Bronchial epithelial cell (primary cell): Measurements from ENCODE around the gene NUP62. TPM values are rescaled to one million over a fixed set of nuclear protein-coding genes. Genes with fewer than 3 reads are reported as not detected.

Source experiments
- DNase-seq: peaks from one replicate; pipeline ENCODE4 v3.0.0-alpha.2; 2010; ENCODE audit warnings: low read depth
- FAIRE-seq: peaks from 2 replicates; lab custom pipeline; 2011; peaks lifted over from hg19 to GRCh38; lab: Jason Lieb, UNC
- H3K27me3 ChIP-seq: 2 replicates; pipeline ENCODE4 v1.5.1; 2011; ENCODE audit warnings: low read length; ENCODE audit not compliant: control insufficient read depth, insufficient read depth
- H3K36me3 ChIP-seq: 2 replicates; pipeline ENCODE4 v1.5.1; 2011; ENCODE audit warnings: low read length; ENCODE audit not compliant: control insufficient read depth, insufficient read depth
- H3K4me3 ChIP-seq: 2 replicates; pipeline ENCODE4 v1.5.1; 2011; ENCODE audit warnings: mild to moderate bottlenecking, low read depth, low read length, control low read depth
- total RNA-seq: library from RNA; depleted of rRNA; stranded (reverse); fragments of >200 nt; gene quantifications from 2 replicates; pipeline ENCODE4 v1.2.1, GENCODE V29; 2014
- TF ChIP-seq, protein P1 (sequence below): IDR thresholded peaks from 2 replicates; pipeline ENCODE4 v1.5.1; 2011; ENCODE audit warnings: mild to moderate bottlenecking, moderate library complexity, low read length, control low read depth, inconsistent platforms; ENCODE audit not compliant: insufficient read depth, severe bottlenecking

Gene NUP62
- total RNA-seq, 1 donor from 2014 or later: 12.1 TPM

DNA sequence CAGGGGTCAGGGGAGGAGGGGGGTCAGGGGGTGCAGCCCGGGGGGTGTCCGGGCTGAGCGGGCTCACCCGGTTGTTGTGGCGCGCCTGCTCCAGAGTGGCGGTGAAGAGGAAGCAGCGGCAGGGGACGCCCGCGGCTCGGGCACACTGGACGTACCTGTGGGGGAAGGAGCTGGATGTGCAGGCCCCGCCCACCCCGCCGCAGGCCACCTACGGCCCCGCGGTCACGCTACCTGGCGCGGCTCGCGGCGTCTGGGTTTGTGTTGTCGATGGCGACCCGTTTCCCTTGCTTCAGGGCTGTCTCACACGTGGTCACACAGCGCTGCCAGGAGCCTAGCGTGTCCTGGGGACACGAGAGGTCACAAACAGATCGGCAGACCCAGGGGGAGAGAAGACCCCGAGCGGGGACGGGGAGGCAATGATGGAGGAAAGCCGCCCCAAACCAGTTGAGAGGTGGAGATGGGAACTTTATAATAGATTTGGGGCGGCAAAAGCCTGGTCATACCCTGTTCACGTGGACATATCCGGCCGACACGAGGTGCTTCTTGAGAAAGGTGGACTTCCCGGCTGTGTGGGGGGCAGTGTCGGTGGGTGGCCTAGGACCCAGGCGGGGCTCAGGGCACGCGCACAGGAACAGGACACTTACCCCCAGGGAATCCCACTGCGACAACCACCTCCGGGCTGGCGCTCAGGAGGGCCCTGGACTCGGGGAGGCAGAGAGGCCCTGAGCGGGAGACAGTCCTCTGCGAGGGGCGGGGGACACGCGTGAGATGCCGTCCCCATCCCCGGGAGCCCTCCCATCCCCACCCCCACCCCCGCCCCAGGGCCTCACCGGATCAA lies 67.5 kb downstream of the NUP62 start:
- peaks cover 30% of the 10 kb centered on the region for H3K36me3 ChIP-seq

DNA sequence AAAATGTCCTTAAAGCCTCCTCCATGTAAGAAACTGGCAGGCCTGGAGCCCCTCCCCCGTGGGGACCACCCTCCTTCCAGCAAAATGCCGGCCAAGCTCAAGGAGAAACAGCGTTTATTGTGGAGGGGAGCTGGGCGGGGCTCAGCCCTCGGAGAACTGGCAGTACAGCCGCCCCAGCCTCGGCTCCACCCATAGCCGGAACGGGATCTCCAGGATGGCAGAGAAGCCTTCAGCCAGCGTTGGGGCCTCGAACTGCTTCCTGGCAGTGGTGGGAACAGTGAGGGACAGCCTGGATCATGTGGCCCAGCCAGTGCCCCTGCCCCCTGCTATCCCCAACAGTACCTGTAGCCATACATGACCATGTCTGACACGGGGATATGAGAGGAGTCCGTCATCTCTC lies 68.2 kb downstream of the NUP62 start:
- TF ChIP-seq, protein P1, sequence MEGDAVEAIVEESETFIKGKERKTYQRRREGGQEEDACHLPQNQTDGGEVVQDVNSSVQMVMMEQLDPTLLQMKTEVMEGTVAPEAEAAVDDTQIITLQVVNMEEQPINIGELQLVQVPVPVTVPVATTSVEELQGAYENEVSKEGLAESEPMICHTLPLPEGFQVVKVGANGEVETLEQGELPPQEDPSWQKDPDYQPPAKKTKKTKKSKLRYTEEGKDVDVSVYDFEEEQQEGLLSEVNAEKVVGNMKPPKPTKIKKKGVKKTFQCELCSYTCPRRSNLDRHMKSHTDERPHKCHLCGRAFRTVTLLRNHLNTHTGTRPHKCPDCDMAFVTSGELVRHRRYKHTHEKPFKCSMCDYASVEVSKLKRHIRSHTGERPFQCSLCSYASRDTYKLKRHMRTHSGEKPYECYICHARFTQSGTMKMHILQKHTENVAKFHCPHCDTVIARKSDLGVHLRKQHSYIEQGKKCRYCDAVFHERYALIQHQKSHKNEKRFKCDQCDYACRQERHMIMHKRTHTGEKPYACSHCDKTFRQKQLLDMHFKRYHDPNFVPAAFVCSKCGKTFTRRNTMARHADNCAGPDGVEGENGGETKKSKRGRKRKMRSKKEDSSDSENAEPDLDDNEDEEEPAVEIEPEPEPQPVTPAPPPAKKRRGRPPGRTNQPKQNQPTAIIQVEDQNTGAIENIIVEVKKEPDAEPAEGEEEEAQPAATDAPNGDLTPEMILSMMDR: no peak
- Histone ChIP-seq H3K4me3 (no peak overlapping the region), H3K36me3 (peaks cover 30% of the 10 kb centered on the region), H3K27me3 (no peaks in the 10 kb centered on the region)
- no peak for FAIRE-seq
- DNase-seq: no peak

More for the DNA sequence above, 67.5 kb downstream of the NUP62 start:
- Histone ChIP-seq H3K4me3 (no peak overlapping the region), H3K27me3 (no peaks in the 10 kb centered on the region)
- no peak for FAIRE-seq
- TF ChIP-seq, protein P1: no peak
- DNase-seq: no peak

DNA sequence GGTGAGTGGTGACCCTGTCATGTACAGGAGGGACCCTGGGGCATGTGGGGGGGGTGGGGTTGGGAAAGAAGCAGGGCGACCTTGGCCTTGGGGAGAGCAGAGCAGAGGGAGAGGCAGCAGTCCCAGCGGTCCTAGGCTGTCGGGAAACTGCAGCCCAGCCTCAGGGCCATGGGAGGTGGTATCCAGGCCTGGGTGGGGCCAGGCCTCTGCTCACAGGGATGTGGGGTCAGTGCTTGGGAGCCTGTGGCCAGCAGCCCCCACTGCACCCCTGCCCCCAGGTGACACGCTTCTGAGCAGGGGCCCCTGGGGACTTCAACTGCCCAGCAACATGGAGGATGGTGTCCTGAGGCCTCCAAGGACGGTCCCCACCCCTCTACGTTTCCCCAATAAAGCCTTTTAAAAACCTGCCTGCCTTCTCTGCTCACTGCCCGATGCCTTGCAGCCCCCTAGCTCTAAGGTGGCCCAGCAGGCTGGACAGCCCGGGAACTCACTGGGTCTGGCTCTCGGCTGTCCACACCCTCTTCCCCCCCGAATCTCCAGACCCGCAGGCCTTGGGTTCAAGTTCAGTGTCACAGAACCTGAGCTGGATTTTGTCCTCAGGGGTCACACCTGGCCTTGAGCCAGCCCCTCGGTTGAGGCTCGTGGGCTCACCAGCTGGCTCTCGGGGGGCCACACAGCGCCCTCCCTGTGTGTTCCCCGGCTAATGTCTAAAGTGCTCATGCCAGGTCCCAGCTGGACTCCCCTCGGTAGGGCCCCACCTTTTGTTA lies 68.8 kb downstream of the NUP62 start:
- Histone ChIP-seq H3K4me3 (no peak overlapping the region), H3K36me3 (peaks cover 30% of the 10 kb centered on the region), H3K27me3 (no peaks in the 10 kb centered on the region)
- TF ChIP-seq, protein P1: no peak
- DNase-seq (no peak), FAIRE-seq (no peak)

DNA sequence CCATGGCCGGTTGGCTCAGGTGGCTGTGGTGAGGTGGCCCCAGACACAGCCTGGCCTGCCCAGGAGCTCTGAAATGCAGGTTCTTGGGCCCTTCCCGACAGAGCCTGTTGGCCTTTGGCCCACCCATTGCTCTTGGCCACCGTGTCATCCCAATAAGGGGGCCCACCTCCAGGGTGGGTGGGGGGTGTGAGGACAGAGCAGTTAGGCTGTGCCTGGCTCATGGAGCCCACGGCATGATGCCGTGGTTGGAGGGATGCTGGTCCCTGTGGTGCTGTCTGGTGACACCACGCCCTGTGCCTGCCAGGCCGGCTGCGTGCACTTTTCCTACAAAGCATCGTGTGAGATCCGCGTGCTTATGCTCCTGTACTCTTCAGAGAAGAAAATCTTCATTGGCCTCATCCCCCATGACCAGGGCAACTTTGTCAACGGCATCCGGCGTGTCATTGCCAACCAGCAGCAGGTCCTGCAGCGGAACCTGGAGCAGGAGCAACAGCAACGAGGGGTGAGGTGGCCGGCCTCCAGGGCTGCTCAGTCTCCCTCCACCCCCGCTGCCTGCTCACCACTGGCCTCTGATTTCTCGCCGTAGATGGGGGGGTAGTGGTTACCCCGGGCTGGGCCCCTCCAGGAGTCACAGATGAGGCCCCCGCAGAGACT lies 69.5 kb downstream of the NUP62 start:
- TF ChIP-seq, protein P1: no peak
- Histone ChIP-seq H3K4me3 (no peak overlapping the region), H3K27me3 (no peaks in the 10 kb centered on the region), H3K36me3 (peaks cover 31% of the 10 kb centered on the region)
- no peak for FAIRE-seq
- DNase-seq: no peak

DNA sequence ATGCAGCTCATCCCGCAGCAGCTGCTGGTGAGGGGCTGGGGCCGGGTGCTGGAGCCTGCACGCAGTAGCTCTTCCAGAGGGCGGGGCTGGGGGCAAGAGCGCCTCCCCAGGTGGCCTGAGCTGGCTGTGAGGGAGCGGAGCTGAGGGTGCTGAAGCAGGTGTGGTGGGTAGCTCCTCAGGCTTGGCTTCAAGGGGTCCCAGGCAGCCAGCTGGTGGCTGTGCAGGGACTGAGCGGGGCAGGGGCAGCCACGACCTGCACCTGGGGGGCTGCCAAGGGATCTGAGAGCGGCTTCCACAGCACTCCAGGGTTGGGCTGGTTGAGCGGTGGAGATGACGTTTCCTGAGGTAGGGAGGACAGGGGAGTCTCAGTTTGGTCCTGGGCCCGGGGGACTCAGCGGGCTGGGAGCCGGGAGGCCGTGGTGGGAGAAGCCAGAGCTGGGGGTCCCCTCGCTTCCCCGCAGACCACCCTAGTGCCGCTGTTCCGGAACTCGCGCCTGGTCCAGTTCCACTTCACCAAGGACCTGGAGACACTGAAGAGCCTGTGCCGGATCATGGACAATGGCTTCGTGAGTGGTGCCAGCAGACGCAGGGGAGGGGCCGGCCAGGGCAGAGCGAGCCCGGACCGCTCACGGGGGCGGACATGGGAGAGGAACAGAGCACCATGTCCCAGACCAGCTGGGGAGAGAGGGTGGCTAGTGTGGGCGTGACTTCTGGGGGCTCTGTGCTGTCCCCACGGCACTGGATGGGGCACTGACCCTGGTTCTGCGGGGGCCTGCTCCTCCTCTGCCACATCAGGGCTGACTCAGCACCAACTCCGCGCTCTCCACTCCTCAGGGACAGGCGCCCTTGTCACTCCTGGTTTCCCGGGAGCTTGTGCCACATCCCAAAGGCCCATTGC lies 71.0 kb downstream of the NUP62 start:
- Histone ChIP-seq H3K36me3 (peaks cover 24% of the 10 kb centered on the region), H3K27me3 (no peaks in the 10 kb centered on the region), H3K4me3 (no peak overlapping the region)
- TF ChIP-seq, protein P1: no peak
- DNase-seq: no peak
- FAIRE-seq: no peak
